ENCODE measurements around the gene KIF17. TPM values are rescaled to one million over a fixed set of nuclear protein-coding genes. Genes with fewer than 3 reads are reported as not detected.
A peak's percentile ranks its signal among the peaks of the same experiment; 100 is the strongest.

The KIF17 gene
- under 1 TPM; 0.06 to 0.85 TPM for total RNA-seq

DNA sequence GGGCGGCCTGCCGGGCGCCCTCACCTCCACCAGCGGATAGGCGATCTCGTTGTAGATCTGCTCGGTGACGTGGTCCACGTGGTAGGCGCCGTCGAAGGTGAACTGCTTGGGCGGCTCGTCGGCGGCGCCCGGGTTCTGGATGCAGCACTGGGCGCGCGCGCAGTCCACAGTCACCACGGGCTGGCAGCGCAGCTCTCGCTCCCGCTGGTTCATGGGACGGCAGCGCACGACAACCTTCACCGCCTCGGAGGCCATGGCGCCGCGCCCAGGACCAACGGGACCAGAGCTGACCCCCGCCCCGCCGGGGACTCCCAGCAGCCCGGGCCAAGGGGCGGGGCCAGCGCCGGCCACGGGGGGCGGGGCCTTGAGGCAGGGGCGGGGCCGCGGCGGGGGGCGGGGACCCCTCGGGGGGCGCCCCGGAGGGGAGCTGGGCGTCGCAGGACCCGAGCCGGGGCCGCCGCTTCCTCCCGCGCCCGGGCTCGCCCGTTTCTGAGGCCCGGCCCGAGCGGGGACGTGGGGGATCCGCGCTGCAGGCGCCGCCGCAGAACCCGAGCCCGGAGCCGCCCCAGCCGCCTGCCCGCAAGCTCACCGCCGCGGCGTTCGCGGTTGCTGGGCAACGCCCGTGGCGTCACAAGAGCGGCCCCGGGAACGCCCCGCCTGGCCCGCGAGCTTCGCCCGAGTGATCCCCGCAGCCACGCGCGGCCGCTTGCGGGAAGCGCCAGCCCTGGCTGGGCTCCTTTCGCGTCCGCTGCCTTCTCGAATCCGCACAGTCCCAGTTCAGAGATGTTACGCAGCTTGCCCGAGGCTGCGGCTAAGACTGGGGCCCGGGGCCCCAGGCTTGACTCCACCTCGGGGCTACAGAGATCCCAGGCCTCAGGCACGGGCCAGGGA, at the start of gene KIF17:
Gene KIF17 (minus strand): TSS at position 556 of the 891 bp plus-strand sequence. CDS start 301 bp downstream, at position 255.
- Mint-ChIP-seq H3K4me1 (no peaks in the 10 kb centered on the region), H3K27me3 (peaks cover 18% of the 10 kb centered on the region), H3K27ac (no peak within 1 kb of the TSS), H3K36me3 (ENCODE audit: low read depth) (no peaks in the 10 kb centered on the region), H3K4me3 (peak within 1 kb of the TSS; percentile 58), H3K9me3 (no peaks in the 10 kb centered on the region)
- ATAC-seq (replicated peaks), result peak; percentile 79

DNA sequence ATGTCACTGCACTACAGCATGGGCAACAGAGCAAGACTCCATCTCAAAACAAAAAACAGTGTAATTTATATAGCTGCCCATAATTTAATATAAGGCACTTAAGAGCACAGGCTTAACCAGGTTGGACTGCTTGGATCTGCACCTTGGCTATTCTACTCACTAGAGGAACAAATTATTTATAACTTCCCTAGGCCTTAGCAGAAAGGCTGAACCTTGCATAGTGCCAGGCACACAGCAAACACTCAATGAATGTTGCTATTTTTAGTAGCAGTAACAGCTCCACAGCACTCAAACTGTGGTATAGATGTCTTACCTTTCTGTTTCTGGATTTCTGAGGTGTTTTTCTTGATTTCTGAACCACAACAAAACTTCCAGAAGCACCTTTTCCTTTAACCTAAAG, 49.5 kb upstream of the KIF17 start:
- Mint-ChIP-seq H3K36me3 (ENCODE audit: low read depth) (peaks cover 100% of the 10 kb centered on the region), H3K4me1 (no peaks in the 10 kb centered on the region), H3K9me3 (no peaks in the 10 kb centered on the region), H3K27me3 (no peaks in the 10 kb centered on the region), H3K4me3 (no peak overlapping the region), H3K27ac (no peak overlapping the region)
- no peak for ATAC-seq (replicated peaks)

DNA sequence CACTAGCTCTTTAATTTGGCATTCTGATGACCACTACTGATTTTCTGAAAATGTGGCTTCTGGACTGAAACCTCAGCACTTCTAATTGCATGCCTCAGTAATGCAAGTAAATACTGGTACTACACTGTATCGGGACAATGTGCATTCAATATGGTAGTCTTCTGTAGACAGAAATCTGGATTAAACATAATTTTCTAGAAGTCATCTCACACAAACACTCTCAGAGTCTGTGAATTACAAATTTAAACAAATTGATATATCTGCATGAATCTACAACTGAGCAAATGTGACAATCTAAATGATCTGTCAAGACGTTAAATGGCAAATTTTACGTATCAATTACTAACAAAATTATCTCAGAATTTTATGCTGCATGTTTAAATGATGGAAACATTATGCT, 45.6 kb upstream of the KIF17 start:
- Mint-ChIP-seq H3K27ac (no peak overlapping the region), H3K4me1 (peaks cover 3% of the 10 kb centered on the region), H3K27me3 (no peaks in the 10 kb centered on the region), H3K36me3 (ENCODE audit: low read depth) (peaks cover 100% of the 10 kb centered on the region), H3K9me3 (no peaks in the 10 kb centered on the region), H3K4me3 (no peak overlapping the region)
- ATAC-seq (replicated peaks), result no peak

DNA sequence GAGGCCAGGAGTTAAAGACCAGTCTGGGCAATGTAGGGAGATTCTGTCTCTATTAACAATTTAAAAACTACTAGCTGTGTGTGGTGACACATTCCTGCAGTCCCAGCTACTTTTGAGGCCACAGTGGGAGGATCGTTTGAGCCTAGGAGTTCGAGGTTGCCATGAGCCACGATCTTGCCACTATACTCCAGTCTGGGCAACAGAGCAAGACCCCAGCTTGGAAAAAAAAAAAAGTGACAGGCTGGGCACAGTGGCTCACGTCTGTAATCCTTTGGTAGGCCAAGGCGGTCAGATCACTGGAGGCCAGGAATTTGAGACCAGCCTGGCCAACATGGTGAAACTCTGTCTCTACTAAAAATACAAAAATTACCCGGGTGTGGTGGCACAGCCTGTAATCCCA, 42.5 kb upstream of the KIF17 start:
- H3K36me3 Mint-ChIP-seq (ENCODE audit: low read depth), result peaks cover 99% of the 10 kb centered on the region
- no peaks in the 10 kb centered on the region for H3K9me3 Mint-ChIP-seq
- no peak overlapping the region for H3K4me3 Mint-ChIP-seq
- no peaks in the 10 kb centered on the region for H3K27me3 Mint-ChIP-seq
- H3K4me1 Mint-ChIP-seq, result peaks cover 3% of the 10 kb centered on the region
- ATAC-seq (replicated peaks), result no peak
- no peak overlapping the region for H3K27ac Mint-ChIP-seq

DNA sequence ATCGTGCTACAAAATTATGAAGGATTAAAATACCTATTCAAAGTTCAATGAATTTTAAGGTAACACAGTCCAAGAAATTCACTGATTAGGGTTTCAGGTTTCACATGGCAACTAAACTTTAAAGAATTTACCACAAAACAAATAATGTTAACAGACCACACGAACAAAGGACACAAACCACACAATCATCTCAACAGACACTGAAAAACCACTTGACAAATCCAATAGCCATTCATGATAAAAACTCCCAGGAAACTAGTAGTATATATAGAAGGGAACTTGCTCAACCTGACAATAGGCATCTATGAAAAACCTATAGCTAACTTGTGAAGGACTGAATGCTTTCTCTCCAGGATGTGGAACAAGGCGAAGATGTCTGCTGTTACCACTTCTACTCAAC, 35.8 kb upstream of the KIF17 start:
- peaks cover 82% of the 10 kb centered on the region for H3K36me3 Mint-ChIP-seq (ENCODE audit: low read depth)
- H3K27ac Mint-ChIP-seq, result no peak overlapping the region
- no peaks in the 10 kb centered on the region for H3K4me1 Mint-ChIP-seq

DNA sequence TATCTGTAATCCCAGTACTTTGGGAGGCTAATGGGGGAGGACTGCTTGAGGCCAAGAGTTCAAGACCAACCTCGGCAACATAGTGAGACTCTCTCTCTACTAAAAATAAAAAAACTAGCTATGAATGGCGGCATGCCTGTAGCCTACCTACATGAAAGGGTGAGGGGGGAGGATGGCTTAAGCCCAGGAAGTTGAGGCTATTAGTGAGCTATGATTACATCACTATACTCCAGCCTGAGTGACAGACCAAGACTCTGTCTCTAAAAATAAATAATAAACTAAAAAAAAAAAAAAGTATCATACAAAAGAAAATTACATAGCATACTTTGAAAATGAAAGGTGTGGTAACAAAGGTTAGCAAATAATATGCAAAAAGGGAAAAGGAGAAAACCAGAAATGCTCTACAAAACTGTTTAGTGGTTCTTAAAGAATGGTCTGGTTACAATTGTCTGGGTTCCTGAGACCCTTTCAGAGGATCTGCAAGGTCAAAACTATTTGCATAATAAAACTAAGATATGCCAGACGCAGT, 33.7 kb upstream of the KIF17 start:
- Mint-ChIP-seq H3K9me3 (no peaks in the 10 kb centered on the region), H3K4me1 (no peaks in the 10 kb centered on the region), H3K4me3 (no peak overlapping the region), H3K27me3 (no peaks in the 10 kb centered on the region), H3K36me3 (ENCODE audit: low read depth) (peaks cover 82% of the 10 kb centered on the region), H3K27ac (no peak overlapping the region)
- ATAC-seq (replicated peaks), result no peak

More for the DNA sequence above, 35.8 kb upstream of the KIF17 start:
- no peak for ATAC-seq (replicated peaks)
- no peaks in the 10 kb centered on the region for H3K9me3 Mint-ChIP-seq
- H3K4me3 Mint-ChIP-seq, result no peak overlapping the region
- H3K27me3 Mint-ChIP-seq, result no peaks in the 10 kb centered on the region

DNA sequence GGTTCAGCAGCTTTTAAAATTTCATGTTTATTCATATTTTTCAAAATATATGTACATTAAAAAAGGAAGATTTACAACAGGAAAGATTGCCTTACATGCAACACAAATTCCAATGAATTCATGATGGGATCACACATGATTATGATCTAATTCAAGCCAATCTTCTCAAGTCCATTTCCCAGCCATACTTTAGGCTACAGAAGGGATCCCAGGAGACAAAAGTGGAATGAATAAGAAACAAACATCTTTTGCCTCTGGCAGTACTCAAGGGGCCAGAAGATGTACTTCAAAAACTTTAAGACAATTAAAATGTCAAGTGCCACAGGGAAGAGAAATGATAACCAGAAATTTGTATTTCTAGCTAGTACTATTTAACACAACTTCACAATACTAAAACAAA, 24.9 kb upstream of the KIF17 start:
- Mint-ChIP-seq H3K4me1 (no peaks in the 10 kb centered on the region), H3K36me3 (ENCODE audit: low read depth) (peaks cover 100% of the 10 kb centered on the region), H3K9me3 (no peaks in the 10 kb centered on the region), H3K27me3 (no peaks in the 10 kb centered on the region), H3K27ac (peak overlapping the region; percentile 56), H3K4me3 (no peak overlapping the region)
- no peak for ATAC-seq (replicated peaks)

DNA sequence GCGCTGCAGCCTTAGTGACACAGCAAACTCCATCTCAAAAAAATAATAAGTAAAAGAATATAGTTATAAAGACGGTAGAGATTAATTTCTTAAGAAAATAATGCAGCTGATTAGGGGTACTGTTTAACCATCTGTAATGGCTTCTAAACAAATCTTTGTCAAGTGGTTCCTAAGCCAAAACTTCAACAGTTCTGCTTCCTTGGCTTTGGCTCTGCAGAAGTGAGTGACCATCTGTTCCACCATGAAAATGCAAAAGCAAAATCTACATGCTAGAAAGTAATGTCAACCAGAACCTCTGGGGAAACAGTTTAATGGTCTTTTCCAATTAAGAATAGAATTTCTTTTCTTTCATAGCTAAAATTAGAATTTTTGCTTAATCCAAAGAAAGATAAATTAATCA, 23.0 kb upstream of the KIF17 start:
- no peak overlapping the region for H3K27ac Mint-ChIP-seq
- H3K4me1 Mint-ChIP-seq, result no peaks in the 10 kb centered on the region

DNA sequence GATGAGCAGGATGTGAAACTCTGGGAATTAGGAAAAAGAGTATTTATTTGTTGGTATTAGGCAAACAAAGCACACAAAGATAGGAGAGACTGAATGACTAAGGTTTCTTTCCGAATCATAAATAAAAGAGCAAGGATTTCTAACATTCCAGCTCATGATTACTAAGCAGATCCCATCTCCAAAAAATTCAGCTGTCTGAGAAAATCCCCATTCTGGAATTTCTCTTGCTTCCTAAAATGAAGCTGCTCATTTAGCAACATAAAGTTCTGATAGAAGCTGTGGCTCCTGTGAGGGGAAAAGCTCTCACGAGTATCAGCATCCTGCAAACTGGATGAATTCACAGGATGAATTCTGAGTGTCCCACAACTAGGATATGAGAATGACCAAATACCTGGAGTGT, 21.4 kb upstream of the KIF17 start:
- ATAC-seq (replicated peaks), result no peak
- Mint-ChIP-seq H3K9me3 (no peaks in the 10 kb centered on the region), H3K4me3 (no peak overlapping the region), H3K36me3 (ENCODE audit: low read depth) (peaks cover 73% of the 10 kb centered on the region), H3K4me1 (no peaks in the 10 kb centered on the region), H3K27ac (no peak overlapping the region), H3K27me3 (no peaks in the 10 kb centered on the region)

More for the DNA sequence above, 23.0 kb upstream of the KIF17 start:
- no peak for ATAC-seq (replicated peaks)
- no peak overlapping the region for H3K4me3 Mint-ChIP-seq
- H3K27me3 Mint-ChIP-seq, result no peaks in the 10 kb centered on the region
- no peaks in the 10 kb centered on the region for H3K9me3 Mint-ChIP-seq
- H3K36me3 Mint-ChIP-seq (ENCODE audit: low read depth), result peaks cover 89% of the 10 kb centered on the region

DNA sequence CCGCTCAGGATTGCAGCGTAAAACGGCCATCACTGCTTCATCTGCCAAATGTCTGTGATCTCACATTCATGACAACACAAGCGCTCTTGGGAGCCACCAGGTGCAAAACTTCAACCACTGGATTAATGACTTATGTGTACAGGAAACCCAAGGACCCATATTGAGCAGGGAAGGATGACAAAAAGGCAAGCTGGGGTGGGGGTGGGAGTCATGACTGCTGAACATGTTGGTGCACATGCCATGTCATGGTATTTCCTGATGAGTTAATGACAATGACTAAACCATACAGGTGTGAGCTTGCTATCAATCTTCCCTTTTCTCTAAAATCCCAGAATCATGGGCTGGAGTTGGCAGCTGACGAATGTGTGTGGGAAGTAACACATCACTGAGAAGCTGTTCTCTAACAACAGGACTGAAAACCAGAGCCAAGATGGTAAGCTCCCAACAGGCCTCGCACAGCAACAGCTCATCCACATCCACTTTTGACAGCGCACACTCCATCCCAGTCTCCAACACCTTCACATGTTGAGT, 17.8 kb upstream of the KIF17 start:
- H3K36me3 Mint-ChIP-seq (ENCODE audit: low read depth), result peaks cover 37% of the 10 kb centered on the region
- peaks cover 1% of the 10 kb centered on the region for H3K27me3 Mint-ChIP-seq
- no peak for ATAC-seq (replicated peaks)
- no peak overlapping the region for H3K4me3 Mint-ChIP-seq
- no peaks in the 10 kb centered on the region for H3K9me3 Mint-ChIP-seq
- no peak overlapping the region for H3K27ac Mint-ChIP-seq
- H3K4me1 Mint-ChIP-seq, result peaks cover 6% of the 10 kb centered on the region

DNA sequence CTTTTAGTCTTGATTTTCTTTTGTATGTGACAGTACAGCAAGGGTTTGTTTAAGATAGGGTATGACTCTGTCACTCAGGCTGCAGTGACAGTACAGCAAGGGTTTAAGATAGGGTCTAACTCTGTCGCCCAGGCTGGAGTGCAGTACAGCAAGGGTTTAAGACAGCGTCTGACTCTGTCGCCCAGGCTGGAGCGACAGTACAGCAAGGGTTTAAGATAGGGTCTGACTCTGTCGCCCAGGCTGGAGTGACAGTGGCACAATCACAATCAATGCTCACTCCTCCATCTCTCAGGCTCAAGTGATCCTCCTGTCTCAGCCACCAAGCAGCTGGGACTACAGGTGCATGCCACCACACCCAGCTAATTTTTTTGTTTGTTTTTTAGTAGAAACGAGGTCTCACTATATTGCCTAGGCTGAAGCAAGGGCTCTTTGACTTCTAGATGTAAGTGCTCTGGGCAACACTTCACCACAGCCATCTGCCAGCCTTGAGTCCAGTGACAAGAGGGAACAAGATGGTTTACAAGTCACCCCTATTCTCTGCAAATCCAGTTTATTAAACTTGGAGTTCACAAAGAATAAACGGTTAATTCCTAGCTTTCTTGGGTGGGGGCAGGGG, 15.7 kb upstream of the KIF17 start:
- Mint-ChIP-seq H3K4me1 (peaks cover 9% of the 10 kb centered on the region), H3K27ac (peak overlapping the region; percentile 72), H3K36me3 (ENCODE audit: low read depth) (peaks cover 15% of the 10 kb centered on the region), H3K9me3 (no peaks in the 10 kb centered on the region), H3K27me3 (peaks cover 8% of the 10 kb centered on the region), H3K4me3 (peak overlapping the region; percentile 84)
- no peak for ATAC-seq (replicated peaks)

DNA sequence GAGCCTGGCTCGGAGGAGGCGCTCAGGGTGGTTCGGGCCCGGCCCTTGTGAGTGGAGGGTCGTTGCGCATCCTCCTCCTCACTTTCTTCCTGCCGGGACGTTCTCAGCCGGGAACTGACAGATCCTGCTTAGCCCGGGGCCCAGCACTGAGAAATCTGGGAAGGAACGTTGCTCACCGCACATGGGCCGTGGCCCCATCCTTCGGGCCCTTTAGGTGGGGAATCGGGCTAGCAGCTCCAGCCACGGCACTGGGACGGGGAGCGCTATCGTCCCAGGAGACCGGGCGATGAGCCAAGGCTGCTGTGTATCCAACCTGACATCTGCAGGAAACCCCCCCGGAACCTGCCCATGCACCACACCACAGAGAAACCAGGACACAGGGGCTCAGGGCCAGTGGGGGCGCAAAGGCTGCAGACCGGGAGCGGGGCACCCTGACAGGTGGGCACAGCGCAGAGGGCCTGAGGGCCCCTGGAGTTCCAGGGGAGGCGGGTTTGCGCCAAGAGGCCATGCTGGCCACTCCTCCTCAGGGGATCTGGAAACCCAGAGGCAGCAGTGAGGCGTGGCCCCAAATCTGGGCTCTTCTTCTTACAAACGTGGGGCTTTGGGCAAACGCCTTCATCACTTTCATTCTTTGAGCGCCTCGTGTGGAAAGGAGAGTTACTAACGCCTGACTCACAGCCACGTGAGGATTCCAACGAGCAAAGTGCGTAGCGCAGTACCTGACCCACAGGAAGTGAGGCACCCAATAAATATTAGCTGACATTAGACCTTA, 15.0 kb upstream of the KIF17 start, which contains the start of gene SH2D5:
Gene SH2D5 (minus strand): TSS at position 116 of the 772 bp plus-strand sequence. CDS start 4,659 bp downstream, outside the sequence.
- H3K4me3 Mint-ChIP-seq, result peak within 1 kb of the TSS; percentile 84
- peaks cover 8% of the 10 kb centered on the region for H3K36me3 Mint-ChIP-seq (ENCODE audit: low read depth)
- H3K27me3 Mint-ChIP-seq, result peaks cover 12% of the 10 kb centered on the region
- ATAC-seq (replicated peaks), result peak; percentile 89
- no peaks in the 10 kb centered on the region for H3K9me3 Mint-ChIP-seq
- peak within 1 kb of the TSS; percentile 72 for H3K27ac Mint-ChIP-seq
- peaks cover 9% of the 10 kb centered on the region for H3K4me1 Mint-ChIP-seq

DNA sequence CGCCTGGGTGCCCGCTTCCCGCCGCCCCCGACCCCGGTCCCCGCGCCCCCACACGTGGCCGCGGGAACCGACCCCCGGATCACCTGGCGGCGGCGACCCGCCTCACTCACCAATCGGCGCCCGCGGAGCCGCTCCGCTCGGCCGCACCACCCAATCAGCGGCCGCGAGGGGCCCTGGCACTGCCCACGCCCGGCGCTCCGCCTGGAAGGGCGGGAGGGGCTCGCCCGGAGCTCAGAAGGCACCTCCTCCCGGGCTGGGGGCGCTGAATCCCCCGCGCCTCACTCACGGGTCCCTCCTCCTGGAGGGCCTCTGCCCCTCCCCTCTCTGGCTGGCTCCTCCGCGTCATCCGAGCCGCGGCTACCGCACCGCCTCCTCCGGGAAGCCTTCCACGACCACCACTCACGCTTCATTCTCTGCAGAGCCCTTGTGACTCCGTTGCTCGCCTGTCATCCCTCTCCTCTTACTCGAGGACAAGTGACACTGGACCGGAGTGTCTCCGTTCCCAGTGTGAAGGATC, 14.3 kb upstream of the KIF17 start:
- no peaks in the 10 kb centered on the region for H3K9me3 Mint-ChIP-seq
- ATAC-seq (replicated peaks), result peak; percentile 46
- H3K4me1 Mint-ChIP-seq, result peaks cover 9% of the 10 kb centered on the region
- peak overlapping the region; percentile 72 for H3K27ac Mint-ChIP-seq
- H3K27me3 Mint-ChIP-seq, result peaks cover 12% of the 10 kb centered on the region
- H3K4me3 Mint-ChIP-seq, result peak overlapping the region; percentile 84
- peaks cover 2% of the 10 kb centered on the region for H3K36me3 Mint-ChIP-seq (ENCODE audit: low read depth)
